ENCODE data around the gene TBC1D9. TPM values are rescaled to one million over a fixed set of nuclear protein-coding genes. Genes with fewer than 3 reads are reported as not detected.

Gene TBC1D9
- total and polyA plus RNA-seq, 2 of the 13 experiments (the other 11 are each of a cell fraction or from before 2014, with no cell fraction given), result 11.9 to 12.2 TPM

- no peak for TF ChIP-seq ZNF276 (CRISPR knock-in tag; IDR thresholded peaks at IDR 0.05; ENCODE audit: low read depth)
- no peak for TF ChIP-seq MAFF (IDR thresholded peaks at IDR 0.05; ENCODE audit: low read depth, low read length)
- no peak for TF ChIP-seq HOXA7 (CRISPR knock-in tag; IDR thresholded peaks at IDR 0.05)
- TF ChIP-seq HNRNPL (IDR thresholded peaks at IDR 0.05; ENCODE audit: low read depth, low read length), result no peak
- no peak for TF ChIP-seq CREM (IDR thresholded peaks at IDR 0.05)
- no peak for TF ChIP-seq CREM (CRISPR knock-in tag; IDR thresholded peaks at IDR 0.05)
- TF ChIP-seq ZNF597 (CRISPR knock-in tag; IDR thresholded peaks at IDR 0.05), result no peak
- TF ChIP-seq HIVEP1 (CRISPR knock-in tag; IDR thresholded peaks at IDR 0.05), result no peak
- TF ChIP-seq KDM2A (CRISPR knock-in tag; IDR thresholded peaks at IDR 0.05; ENCODE audit: borderline replicate concordance, low read depth), result no peak
- TF ChIP-seq ZNF674 (CRISPR knock-in tag; IDR thresholded peaks at IDR 0.05; ENCODE audit: low read depth), result 0 out of 2 replicates have a peak, but pooled peaks have one; percentile 34
- TF ChIP-seq ZNF10 (CRISPR knock-in tag; IDR thresholded peaks at IDR 0.05; ENCODE audit: borderline replicate concordance, low read depth), result no peak
- no peak for TF ChIP-seq JDP2 (CRISPR knock-in tag; IDR thresholded peaks at IDR 0.05; ENCODE audit: borderline replicate concordance)
- no peak for TF ChIP-seq ZNF639 (CRISPR knock-in tag; conservative IDR thresholded peaks at IDR 0.05)
- TF ChIP-seq MTF1 (CRISPR knock-in tag; IDR thresholded peaks at IDR 0.05), result no peak
- TF ChIP-seq ZNF629 (CRISPR knock-in tag; conservative IDR thresholded peaks at IDR 0.05), result no peak
- no peak for TF ChIP-seq XBP1 (CRISPR knock-in tag; IDR thresholded peaks at IDR 0.05)
- no peak for TF ChIP-seq MZF1 (CRISPR knock-in tag; IDR thresholded peaks at IDR 0.05; ENCODE audit: borderline replicate concordance)
- no peak for TF ChIP-seq ZNF326 (CRISPR knock-in tag; IDR thresholded peaks at IDR 0.05; ENCODE audit: borderline replicate concordance)
- 0 out of 2 replicates have a peak, but pooled peaks have one; percentile 3 for TF ChIP-seq KAT7 (CRISPR knock-in tag; IDR thresholded peaks at IDR 0.05; ENCODE audit: borderline replicate concordance)
- TF ChIP-seq ZSCAN29 (CRISPR knock-in tag; conservative IDR thresholded peaks at IDR 0.05), result peak; percentile 0; the same call in 1 of the 2 replicates
- TF ChIP-seq MED8 (CRISPR knock-in tag; IDR thresholded peaks at IDR 0.05; ENCODE audit: insufficient replicate concordance), result no peak
- TF ChIP-seq AGO1 (IDR thresholded peaks at IDR 0.05; ENCODE audit: low read depth, low read length, poor library complexity, severe bottlenecking), result no peak
- no peak; the same call in 1 of the 2 replicates for TF ChIP-seq ZSCAN25 (CRISPR knock-in tag; IDR thresholded peaks at IDR 0.05)
- no peak for TF ChIP-seq SOX13 (IDR thresholded peaks at IDR 0.05)
- no peak for TF ChIP-seq SOX13 (CRISPR knock-in tag; conservative IDR thresholded peaks at IDR 0.05 in 1 of 2, IDR thresholded peaks at IDR 0.05 in 1 of 2)
- peak; percentile 56; the same call in 1 of the 2 replicates for TF ChIP-seq SALL2 (CRISPR knock-in tag; IDR thresholded peaks at IDR 0.05)
These were observed 339 bp downstream of the TBC1D9 start (continued) for GRCh38 chr4:140755774-140756318.

Measured in HepG2 (cell line).